ENCODE data around the gene MRI1. TPM values are rescaled to one million over a fixed set of nuclear protein-coding genes. Genes with fewer than 3 reads are reported as not detected.
A peak's percentile ranks its signal among the peaks of the same experiment; 100 is the strongest.

Gene MRI1
- total RNA-seq, 1 experiment from 2014 or later, result 19.6 TPM

DNA sequence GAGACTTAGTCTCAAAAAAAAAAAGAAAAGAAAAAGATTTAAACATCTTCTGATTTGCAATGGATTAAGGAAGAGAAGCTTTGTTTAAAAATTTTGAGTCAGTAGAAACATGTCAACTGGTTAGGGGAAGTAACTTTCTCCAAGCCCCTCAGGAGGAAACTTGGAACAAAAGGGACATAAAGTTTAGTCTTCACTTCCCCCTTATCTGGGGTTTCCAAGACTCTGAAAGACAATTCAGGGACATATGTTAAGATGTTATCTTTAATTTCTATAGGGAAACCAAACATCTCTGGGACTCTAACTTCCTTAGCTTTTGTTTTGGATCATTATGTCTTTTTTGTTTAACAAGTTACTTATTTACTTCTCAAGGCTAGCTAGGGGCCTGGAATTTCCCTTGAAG, 20.1 kb upstream of the MRI1 start (continued):
- TF ChIP-seq SIN3A (IDR thresholded peaks at IDR 0.05; ENCODE audit: low read depth), result no peak
- TF ChIP-seq EGR1 (IDR thresholded peaks at IDR 0.05; ENCODE audit: low read depth), result no peak
- no peak for TF ChIP-seq ZNF274 (IDR thresholded peaks at IDR 0.05; ENCODE audit: low read depth, low read length)
- no peak for TF ChIP-seq MAX (IDR thresholded peaks at IDR 0.05)
- TF ChIP-seq JUND (IDR thresholded peaks at IDR 0.05), result no peak
- TF ChIP-seq EZH2phosphoT487 (IDR thresholded peaks at IDR 0.05; ENCODE audit: borderline replicate concordance), result no peak
- TF ChIP-seq FOSL1 (IDR thresholded peaks at IDR 0.05; ENCODE audit: low read depth), result no peak
- TF ChIP-seq, protein P1, sequence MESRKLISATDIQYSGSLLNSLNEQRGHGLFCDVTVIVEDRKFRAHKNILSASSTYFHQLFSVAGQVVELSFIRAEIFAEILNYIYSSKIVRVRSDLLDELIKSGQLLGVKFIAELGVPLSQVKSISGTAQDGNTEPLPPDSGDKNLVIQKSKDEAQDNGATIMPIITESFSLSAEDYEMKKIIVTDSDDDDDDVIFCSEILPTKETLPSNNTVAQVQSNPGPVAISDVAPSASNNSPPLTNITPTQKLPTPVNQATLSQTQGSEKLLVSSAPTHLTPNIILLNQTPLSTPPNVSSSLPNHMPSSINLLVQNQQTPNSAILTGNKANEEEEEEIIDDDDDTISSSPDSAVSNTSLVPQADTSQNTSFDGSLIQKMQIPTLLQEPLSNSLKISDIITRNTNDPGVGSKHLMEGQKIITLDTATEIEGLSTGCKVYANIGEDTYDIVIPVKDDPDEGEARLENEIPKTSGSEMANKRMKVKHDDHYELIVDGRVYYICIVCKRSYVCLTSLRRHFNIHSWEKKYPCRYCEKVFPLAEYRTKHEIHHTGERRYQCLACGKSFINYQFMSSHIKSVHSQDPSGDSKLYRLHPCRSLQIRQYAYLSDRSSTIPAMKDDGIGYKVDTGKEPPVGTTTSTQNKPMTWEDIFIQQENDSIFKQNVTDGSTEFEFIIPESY (IDR thresholded peaks at IDR 0.05; ENCODE audit: extremely low read depth, insufficient replicate concordance, low read length), result no peak
- TF ChIP-seq POLR2AphosphoS5 (IDR thresholded peaks at IDR 0.05; ENCODE audit: low read depth, low read length), result no peak

DNA sequence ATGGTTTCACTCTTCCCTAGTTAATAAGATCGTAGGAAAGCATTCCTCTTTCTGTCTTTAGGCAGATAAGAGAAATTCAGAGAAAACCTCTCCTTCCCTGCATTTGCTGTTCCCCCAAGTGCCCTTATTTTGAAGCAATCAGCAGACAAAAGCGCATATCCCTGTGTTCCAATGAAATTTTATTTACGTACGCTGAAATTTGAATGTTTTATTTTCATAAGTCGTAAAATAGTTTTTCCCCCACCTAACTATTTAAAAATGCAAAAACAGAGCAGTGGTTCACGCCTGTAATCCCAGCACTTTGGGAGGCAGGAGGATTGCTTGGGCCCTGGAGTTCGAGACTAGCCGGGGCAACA, 17.2 kb upstream of the MRI1 start:
- no peak for DNase-seq (ENCODE audit: low read depth, low spot score)
- no peak overlapping the region for H2AFZ ChIP-seq (ENCODE audit: low read depth, low read length, poor library complexity, severe bottlenecking)
- H3K79me2 ChIP-seq (ENCODE audit: insufficient read depth, low read length), result peaks cover 22% of the 10 kb centered on the region
- RAD21 ChIA-PET (ENCODE audit: low non-redundant PET in 1 of 2, low total read pairs in 2 of 2, uncharacterized antibody in 2 of 2, unreplicated experiment in 2 of 2), result interaction anchor here in 1 of 2 experiments (0.5 to 0.6 kb wide), 2 partner anchors 94 to 101 kb away, joined by 3 to 4 read pairs; no protein-coding TSS in a partner anchor
- intact Hi-C loops (cut with micrococcal nuclease), result no loop called here
- peak overlapping the region; percentile 41 to 75 for H3K4me3 ChIP-seq (replicated peaks in 1 of 2; ENCODE audit: low read depth in 1 of 2, low read length in 2 of 2)
- POLR2A ChIA-PET, result interaction anchor here (1.8 to 2.6 kb wide), 3 partner anchors 16 to 115 kb away, joined by 8 to 23 read pairs (median 9); partner anchors contain the start of gene C19orf53
- peaks cover 0 to 5% of the 10 kb centered on the region in 2 experiments; a peak in 1 of 4 replicates for H3K9me3 ChIP-seq (ENCODE audit: control insufficient read depth in 1 of 2, insufficient read depth in 1 of 2, low read depth in 1 of 2, low read length in 2 of 2)
- no peaks in the 10 kb centered on the region for H4K20me1 ChIP-seq (ENCODE audit: insufficient read depth)
- H3K4me1 ChIP-seq (ENCODE audit: control insufficient read depth in 1 of 2, insufficient read depth in 2 of 2, low read length in 2 of 2), result peaks cover 2 to 25% of the 10 kb centered on the region in 2 experiments; a peak in 3 of 4 replicates
- no peaks in the 10 kb centered on the region for H3K27me3 ChIP-seq (ENCODE audit: insufficient read depth, low read length)
- H3K9me2 ChIP-seq (ENCODE audit: insufficient read depth), result no peaks in the 10 kb centered on the region
- ATAC-seq, result no peak
- BruUV-seq (replicated peaks), result TSS peak; percentile 88
- peak overlapping the region; percentile 83 for H3K27ac ChIP-seq (ENCODE audit: low read depth, low read length)
- CTCF ChIA-PET, result interaction anchor here (1.0 to 1.8 kb wide), 2 partner anchors 18 to 115 kb away, joined by 6 to 7 read pairs; partner anchors contain the start of gene MRI1
- H3K4me2 ChIP-seq (ENCODE audit: low read length), result peak overlapping the region; percentile 85
- H3K9ac ChIP-seq (ENCODE audit: low read length), result no peak overlapping the region
- peaks cover 3 to 4% of the 10 kb centered on the region in 2 experiments; a peak in 2 of 4 replicates for H3K36me3 ChIP-seq (ENCODE audit: control insufficient read depth in 1 of 2, insufficient read depth in 2 of 2, low read length in 2 of 2)
- TF ChIP-seq POLR2AphosphoS5 (IDR thresholded peaks at IDR 0.05; ENCODE audit: low read depth, low read length), result no peak
- TF ChIP-seq YY1 (IDR thresholded peaks at IDR 0.05; ENCODE audit: extremely low read depth, insufficient replicate concordance, low read depth, low read length), result no peak
- TF ChIP-seq ZFX (IDR thresholded peaks at IDR 0.05), result no peak
- TF ChIP-seq CTCF (IDR thresholded peaks at IDR 0.05 in 2 of 3, conservative IDR thresholded peaks at IDR 0.05 in 1 of 3; ENCODE audit: borderline replicate concordance in 1 of 3, insufficient read depth in 1 of 3, low read depth in 2 of 3, low read length in 2 of 3), result no peak
- no peak for TF ChIP-seq CEBPB (IDR thresholded peaks at IDR 0.05; ENCODE audit: low read depth)
- TF ChIP-seq ATF3 (IDR thresholded peaks at IDR 0.05), result no peak
- TF ChIP-seq POLR2A (IDR thresholded peaks at IDR 0.05; ENCODE audit: borderline replicate concordance, extremely low read depth, insufficient read depth, insufficient read length), result no peak
- no peak for TF ChIP-seq EGR1 (IDR thresholded peaks at IDR 0.05; ENCODE audit: low read depth)
- TF ChIP-seq CBX3 (IDR thresholded peaks at IDR 0.05; ENCODE audit: low read depth), result no peak
- no peak for TF ChIP-seq SRF (IDR thresholded peaks at IDR 0.05; ENCODE audit: low read depth)
- TF ChIP-seq SIN3A (IDR thresholded peaks at IDR 0.05; ENCODE audit: low read depth), result no peak
- no peak for TF ChIP-seq ELF1 (IDR thresholded peaks at IDR 0.05; ENCODE audit: borderline replicate concordance, low read depth)
- TF ChIP-seq ZNF274 (IDR thresholded peaks at IDR 0.05; ENCODE audit: low read depth, low read length), result no peak
- no peak for TF ChIP-seq FOSL1 (IDR thresholded peaks at IDR 0.05; ENCODE audit: low read depth)
